NCI-H82 treated with DMSO at 0.1 percent for 48 hours (cell line): Measurements from ENCODE around the gene HOXB4.

Experiments
- DNase-seq: peaks from one replicate; lab custom pipeline; 2025; ENCODE audit not compliant: unreplicated experiment; lab: John Stamatoyannopoulos, UW

Gene HOXB4

DNA sequence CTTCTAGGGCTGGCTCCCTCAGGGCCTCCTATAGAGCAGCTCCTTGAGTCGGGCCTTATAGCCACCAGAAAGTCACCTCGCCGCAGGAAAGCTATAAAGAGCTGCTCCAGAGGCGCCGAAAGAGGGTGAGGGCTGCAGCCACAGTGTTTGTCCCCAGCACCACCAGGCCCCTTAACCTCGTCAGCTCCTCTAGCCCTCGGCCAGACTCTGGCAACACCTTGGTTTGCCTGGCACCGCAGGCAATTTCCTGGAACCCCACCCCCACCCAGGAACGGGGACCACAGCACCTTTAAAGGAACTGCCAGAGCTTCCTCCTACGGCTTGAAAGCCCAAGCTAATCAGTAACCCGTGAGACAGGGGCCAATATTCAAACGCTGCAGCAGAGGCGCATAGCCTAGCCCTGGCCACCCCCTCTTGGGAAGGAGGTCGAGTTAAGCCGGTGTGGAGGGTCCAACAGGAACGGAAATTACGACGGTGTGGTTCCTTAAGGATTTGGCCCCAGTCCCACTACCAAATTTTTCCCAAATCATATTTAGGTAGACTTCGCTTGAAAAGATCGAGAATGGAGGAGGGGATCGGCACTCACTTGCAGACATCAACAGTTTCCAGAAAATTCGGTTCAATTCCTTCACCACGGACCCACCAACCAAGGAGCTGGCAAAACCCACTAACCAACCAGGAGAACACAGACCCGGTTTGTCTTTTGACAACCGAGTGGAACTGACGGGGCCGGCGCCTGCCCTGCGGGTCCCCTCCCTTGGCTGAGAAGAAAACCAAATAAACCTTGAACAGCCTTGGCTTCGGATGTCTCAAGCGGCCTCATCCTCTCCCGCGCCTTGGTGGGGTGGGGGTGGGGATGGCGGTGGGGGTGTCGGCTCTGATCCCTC, 23.6 kb upstream of the HOXB4 start:
- no peak for DNase-seq

DNA sequence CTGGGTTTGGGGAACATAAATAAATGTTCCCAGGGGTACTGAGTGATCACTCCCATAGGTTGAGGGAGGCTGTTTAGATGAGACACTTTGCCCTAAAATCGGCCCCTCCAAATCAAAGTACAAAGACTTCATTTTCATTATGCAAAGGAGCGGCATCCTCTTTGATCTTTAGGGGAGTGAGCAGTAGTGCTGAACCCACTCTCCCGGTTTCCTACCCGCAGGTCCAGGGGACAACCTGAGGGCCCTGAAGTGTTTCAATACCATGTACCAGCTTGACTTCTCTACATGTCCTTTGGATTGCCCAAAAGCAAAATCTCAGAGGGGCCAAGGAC, 23.0 kb upstream of the HOXB4 start:
- DNase-seq = no peak

DNA sequence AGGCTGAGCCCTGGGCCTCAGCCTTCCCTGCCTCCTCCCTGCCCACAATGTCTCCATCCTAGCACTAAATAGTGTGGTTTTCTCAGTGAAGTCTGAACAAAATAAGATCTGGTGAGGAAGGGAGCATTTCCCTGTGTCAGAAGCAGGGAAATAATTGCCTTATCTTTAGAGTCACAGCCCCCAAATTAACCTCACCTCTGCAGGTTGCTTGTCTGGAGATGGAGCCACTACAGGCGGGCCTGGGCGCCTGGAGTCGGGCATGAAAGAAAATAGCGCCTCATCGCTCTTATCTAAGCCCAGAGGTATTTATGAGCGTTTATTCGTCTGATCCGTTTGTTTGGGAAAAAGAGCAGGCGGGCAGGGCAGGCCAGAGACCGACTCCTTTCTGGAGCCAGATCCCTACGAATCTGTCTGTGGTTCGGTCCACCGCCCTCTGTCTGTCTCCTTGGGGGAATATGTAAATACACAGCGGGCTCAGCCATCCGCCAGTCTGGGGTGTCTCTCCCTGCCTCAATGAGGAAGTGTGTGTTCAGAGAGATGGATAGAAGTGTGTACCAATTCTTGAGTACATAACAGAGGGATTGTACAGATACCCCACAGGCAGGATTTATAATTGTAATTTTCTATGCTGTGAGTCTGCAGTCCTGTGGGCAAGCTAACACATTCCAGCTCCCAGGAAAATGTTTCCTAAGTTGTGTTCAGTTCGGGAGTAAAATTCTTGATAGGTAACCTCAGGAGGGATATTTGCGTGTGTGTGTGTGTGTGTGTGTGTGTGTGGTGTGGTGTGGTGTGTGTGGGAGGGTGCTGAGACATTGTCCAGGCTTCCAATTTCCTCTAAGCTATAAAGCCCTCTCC, 22.3 kb upstream of the HOXB4 start:
- no peak for DNase-seq

DNA sequence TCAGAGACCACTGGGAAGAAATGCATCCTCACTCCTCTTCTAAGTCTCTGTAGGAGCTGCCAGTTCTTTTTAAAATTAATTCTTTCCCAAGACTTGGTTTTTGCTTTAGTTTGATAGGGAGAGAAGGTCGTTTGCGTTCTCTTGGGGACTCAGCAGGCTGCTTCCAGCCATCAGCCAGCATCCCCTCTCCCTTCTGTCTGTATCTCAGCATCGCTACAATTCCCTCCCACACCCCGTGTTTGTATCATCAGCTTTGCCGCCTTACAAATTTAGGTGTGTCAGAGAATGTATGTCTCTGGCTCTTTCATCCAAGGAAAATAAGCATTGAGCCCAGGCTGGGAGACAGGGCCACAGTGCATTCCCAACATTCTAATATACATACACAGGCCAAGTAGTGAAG, 21.2 kb upstream of the HOXB4 start:
- no peak for DNase-seq

DNA sequence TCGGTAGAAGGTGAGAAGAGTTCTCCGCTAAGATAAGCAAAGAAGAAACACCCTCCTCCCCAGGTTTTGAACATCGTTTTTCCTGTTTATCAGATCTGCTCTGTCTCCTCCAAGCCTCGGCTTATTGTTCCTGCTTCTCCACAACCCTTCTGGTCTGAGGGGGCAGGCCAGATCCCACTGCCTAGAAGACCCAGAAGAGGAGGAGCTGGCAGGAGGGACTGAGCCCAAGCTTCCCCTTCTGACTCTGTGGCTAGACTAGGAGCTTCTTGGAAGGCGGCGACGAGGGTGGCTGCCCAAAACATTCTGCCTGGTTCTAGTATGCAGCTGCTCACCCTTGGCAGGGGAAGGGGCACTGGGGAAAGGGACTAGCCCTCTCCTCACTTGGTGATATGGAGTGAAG, 20.6 kb upstream of the HOXB4 start:
- no peak for DNase-seq

DNA sequence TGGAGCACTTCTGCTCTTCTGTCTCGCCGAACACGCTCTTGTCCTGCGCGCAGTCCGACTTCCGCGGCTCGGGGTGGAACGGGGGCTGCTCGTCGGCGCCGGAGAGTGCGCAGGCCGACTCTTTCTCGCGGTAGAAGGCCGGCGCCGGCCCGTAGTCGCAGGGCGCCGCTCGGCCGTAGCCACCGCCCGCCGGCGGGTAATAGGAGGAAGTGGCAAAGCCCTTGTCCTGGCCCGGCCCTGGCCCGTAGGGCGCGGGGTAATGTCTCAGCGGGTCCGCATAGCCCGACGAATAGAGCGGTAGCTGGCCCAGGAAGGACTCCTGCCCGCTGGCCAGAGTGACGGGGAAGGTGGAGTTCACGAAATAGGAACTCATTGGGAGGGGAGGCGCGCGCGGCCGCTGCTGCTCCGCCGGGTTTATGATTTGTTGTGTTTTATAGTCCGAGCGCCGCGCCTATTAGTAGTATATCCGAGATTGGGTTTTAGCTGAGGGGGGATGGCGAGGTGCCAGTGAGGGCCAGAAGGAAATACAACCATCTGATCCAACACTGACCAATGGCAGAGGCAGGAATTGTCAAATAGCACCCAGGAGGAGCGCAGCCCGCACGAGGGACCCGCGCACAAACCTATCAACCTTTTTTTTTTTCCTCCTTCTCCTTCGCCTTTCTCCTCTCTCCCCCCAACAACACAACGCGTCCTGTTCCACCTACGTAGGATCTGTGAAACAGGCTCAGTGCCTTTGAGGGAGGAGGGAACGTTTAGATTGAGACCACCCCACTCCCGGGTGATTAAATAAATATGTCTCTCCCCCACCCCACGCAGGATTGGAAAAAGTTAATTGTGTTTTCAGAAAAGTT, 19.9 kb upstream of the HOXB4 start:
- DNase-seq = no peak

DNA sequence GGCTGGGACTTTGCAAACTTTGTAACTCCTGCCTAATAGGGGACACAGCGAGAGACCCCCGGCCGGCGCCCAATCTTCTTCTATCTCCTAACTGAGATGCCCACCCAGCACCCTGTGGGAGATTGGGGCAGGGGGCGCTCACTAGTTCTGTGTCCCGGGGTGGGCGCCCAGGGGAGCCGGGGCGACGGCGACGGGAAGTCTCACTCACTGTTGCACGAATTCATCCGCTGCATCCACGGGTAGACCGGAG, 19.3 kb upstream of the HOXB4 start:
- no peak for DNase-seq

DNA sequence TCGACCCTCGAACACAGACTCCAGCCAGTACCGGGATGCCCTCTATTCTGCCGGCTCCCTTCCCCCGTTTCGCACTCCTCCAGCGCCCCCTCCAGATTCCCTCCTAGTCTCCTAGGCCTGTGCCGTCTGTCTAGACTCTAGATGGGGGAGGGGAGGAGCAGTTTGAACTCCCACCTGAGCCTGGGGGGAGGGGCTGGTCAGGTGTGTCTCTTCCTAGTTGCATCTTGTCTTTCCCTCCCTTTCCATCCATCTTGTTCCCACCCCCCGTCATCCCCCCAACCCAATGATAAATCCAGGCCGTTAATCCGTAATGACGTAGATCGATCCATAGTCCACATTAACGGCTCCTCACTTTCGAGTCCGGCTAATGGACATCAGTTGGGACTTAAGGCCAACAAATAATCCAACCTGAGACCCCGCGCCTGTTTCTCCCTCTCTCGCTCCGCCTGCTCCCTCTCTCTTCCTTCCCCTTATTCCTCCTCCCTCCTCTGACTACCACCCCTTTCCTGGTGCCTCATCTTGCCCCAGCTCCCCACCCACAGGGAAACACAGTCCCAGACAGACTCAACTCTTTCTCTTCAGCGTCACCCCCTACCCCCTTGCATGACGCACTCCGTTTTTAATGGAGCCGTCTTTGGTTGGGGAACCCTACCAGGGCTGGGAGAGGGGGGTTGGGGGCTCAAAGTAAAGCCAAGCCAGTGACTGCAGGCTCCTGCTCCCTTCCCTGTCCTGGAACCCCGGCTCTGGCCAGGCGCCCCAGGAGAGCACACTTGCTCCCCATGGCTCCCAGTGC, 18.8 kb upstream of the HOXB4 start:
- no peak for DNase-seq

DNA sequence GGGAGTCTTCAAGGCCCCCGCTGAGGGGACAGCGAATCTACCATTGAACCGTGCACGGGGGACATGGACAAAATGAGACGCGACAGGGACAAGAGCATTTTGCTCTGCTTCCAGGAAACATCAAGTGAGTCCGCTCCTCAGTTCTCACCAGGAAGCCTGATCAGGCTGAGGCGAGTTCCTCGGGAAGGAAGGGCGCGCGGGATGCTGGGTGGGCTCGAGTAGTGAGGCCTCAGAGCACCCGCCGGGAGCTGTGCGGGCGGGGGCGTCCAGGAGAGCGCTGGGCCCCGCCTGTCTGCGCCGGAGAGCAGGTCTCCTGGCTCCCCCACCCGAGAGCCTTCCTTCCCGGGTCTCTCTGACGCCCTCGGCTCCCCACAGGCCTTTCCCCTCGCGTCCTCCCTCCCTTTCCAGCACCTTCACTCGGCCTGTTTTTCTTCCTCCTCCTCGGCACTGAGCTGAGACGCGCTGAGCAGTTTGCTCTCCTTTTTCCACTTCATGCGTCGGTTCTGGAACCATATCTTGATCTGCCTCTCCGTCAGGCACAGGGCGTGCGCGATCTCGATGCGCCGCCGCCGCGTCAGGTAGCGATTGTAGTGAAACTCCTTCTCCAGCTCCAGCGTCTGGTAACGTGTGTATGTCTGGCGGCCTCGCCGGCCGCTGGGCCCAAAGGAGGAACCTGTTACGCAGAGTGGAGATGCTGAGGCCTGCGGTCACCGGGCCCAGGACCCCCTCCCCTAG, 18.0 kb upstream of the HOXB4 start:
- no peak for DNase-seq

DNA sequence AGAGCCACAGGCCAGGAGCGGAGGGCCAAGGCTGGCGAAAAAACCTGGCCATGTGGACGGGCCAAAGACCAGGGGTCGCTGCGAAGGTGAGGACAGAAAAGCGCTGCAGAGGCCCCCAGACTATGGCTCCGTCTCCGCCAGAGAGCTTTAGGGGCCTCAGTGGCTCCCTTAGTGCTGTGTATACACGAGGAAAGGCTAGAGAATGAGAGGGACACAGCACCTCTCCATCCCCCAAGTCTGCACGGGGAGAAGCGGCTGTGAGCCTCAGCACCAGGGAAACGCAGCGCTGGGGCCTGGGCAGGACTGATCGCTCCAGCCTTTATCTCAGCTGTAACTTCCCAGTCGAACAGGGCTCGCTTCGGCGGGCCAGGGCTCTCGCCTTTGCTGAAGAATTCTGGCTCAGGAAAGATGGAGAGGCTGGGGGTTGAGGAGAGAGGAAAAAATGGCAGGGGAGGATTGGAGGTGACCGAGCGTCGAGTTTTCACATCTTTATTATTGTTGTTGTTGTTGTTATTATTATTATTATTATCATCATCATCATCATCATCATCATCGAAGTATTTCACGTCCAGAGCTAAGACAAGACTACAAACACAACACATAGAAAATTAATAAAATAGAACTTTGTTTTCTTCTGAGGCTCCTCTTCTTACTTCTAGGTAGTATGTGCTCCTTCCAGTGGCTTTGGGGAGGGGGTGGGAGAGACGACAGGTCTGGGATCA, 17.3 kb upstream of the HOXB4 start:
- DNase-seq = no peak

DNA sequence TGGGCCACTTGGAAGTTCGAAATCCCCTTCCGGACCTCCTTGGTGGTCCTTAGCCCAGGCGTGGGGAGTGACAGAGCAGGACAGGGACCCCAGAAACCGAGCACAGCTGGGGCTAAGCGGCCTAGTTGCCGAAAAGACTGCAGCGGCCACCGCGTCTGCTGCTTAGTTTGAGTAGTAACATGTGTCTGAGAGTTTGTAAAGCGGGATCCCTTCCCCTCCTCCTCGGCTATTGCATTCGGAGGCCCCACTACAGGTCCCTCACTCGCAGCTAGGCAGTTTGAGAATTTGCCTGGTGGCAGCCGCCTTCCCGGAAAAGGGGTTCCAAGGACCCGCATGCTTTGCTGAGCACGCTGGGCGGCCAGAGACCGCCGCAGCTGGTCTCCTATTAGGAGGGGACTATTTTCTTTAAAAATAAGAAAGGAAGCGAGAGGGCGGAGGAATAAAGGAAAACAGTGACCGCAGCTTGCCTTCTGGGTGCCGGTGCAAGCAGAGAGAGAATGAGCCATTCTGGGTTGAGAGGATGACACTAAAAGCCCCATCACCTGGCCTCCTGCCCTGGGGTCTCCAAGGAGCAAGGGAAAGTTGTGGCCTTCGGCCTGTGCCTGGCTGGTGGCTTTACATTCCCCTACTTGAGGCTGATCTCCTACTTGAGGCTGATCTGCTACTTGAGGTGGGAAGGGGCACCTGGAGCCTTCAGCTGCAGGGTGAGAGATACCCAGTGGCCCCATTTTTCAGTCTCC, 16.6 kb upstream of the HOXB4 start:
- no peak for DNase-seq

DNA sequence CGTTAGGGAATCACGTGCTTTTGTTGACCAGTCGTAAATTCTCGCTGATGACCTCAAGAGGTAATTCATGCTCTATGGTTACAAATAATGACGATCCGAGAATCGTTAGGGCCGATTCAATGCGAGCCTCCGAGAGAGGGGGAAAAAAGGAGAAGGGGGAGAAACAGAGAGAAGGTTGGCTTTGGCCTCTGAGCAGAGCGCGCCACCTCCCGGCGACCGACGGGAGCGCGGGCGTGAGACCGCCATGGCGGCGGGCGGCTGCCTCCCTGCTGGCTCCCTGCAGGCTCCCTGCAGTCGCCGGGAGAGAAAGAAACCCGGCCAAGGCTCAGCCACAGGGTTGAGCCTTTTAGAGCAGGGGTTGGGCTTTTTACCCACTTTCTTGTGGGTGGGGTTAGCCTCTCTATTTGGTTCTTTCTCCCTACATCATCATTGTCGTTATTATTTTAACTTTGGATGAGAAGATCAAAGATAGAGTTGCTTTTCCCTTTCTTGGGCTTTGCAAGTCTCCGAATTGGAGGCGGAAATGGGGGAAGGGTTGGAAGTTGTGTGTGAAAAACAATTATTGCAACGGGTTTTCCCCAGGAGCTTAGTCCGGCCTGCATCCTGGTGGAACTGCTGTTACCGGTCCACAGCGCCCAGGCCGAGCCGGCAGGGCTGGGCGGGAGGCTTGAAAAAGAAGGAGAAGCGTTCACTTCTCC, 15.8 kb upstream of the HOXB4 start:
- no peak for DNase-seq

DNA sequence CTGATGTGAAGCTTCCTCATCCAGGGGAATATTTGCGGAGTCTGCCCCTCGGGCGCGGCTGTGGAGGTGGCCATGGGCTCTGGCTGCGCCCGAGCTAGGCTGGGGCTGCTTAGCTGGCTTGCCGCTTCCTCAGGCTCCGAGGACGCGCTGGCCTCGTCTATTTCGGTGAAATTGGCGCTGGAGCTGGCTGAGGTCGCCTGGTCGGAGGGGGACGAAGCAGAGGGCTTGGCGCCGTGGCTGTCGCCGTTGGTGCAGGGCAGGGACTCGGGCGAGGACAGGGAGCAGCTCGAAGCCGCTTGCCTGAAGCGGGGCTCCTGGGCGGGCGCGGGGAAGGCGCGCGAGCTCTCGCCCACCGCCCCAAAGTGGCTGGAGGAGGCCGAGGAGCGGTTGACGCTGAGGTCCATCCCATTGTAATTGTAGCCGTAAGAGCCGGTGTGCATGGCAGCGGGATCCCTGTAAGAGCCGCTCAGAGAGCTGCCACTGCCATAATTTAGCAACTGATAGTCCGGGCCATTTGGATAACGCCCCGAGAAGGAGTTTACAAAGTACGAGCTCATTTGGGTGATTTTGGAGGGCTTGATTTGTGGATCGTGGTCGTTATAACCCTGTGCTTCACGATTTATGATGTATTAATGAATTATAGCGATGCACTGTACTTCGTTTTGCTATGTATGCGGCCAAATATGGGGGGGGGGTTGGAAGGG, 15.1 kb upstream of the HOXB4 start, which contains the start of gene HOXB5:
HOXB5 (minus strand) TSS at position 654 of the 704 bp plus-strand sequence; CDS start at position 557, 97 bp downstream.
- DNase-seq = no peak

DNA sequence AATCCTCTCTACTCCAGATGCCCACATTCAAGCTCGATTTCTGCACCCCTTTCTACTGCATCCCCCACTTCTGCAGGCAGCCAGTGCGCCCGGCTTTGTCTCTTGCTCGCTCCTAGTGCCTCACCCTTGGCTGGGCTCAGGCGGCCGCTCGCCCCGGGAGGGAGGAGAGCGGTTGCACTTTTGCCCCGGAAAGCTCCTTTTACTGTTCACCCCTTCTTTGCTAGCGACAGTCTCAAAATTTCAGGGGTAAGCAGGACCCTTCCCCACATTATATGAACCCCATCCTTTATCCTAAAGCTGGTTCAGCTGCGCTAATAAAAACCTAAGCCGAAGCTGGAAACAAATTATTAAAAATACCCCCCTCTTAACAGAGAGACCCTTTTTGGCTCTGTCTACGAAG, 14.4 kb upstream of the HOXB4 start:
- no peak for DNase-seq

DNA sequence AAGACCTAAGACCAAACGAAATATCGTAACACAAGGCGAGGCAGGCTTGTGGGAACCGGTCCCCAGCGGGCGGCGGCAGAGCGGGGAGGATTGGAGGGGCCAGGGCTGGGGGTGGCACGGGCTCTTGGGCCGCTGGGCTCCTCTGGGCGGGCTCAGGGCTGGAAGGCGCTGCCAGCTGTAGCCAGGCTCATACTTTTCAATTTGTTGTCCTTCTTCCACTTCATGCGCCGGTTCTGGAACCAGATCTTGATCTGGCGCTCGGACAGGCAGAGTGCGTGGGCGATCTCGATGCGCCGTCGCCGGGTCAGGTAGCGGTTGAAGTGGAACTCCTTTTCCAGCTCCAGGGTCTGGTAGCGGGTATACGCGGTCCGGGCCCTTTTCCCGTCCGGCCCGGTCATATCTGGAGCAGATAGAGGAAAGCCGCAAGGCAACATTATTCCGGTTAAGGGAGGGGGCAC, 13.9 kb upstream of the HOXB4 start:
- DNase-seq = no peak

DNA sequence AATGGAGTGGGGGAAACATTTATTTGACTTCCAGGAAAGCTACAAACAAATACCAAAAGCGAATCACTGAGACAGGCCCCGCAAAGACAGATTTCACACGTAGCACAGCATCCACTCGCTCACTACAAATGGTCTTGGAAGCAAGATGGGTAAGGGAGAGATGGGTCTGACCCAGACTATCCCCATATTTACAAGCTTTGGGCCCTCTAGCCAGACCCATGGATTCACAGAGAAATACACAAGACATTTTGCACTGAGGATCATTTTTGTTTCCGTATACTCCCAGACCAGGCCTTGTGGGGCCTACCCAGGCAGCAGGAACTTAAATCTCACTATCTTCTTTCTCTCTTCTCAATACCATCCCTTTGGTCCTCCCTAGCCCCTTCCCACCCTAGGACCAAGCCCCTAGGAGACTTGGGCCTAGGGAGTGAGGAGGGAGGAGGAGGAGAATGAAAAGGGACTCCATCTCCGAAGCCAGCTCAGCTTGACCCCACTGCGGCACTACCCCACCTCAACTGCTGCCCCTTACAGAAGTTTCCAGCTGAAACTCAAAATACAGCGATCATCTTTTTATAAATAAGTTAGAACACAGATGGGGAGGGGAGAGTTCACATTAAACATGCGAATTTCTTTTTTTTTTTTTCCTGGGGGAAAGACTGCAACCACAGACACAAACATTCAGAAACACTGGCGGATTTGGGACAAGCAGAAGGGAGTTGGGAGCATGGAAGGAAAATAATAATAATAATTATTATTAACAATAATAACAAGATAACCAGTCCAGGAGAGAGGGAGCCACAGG, 13.3 kb upstream of the HOXB4 start:
- DNase-seq = no peak
